Measurements from ENCODE around the gene DSE. TPM values are rescaled to one million over a fixed set of nuclear protein-coding genes. Genes with fewer than 3 reads are reported as not detected.

Gene DSE
- total RNA-seq, 1 experiment from 2014 or later, result 38.5 TPM

DNA sequence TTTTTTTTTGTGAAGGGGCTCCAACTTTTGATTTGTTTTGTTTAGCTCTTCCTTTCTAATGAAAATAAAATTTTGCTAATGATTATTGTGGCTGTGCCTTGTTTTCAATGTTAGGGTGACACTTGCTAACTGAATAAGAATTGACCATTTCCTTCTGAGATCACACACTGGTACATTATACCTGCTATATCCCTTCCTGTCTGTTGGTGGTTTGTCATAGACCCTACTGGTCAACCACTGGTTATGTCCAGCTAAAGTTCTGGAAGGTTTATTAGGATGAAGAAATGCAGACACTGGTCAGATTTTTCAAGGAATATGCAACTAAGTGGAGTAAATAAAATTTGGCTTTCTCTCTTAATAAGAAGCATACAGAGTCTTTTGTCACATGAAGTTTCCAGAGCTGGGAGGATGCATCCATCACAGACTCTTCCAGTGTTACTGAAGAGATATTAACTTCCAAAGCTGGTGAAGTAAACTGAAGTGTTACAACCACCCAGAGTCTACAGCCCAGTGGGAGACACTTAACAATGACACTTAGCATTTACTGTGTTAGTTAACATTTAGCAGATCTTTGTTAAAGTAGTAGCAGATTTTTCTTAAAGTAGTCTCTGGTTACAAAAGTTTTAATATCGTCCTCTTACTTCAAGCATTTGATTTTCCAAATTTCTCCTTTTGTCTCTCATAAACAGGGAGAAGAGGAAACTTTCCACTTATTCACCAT, 121.0 kb downstream of the DSE start:
- Histone ChIP-seq H3K27me3 (ENCODE audit: insufficient read depth, low read length) (no peaks in the 10 kb centered on the region), H3K9me3 (ENCODE audit: control insufficient read depth in 1 of 2, insufficient read depth in 1 of 2, low read depth in 1 of 2, low read length in 2 of 2) (no peaks in the 10 kb centered on the region), H3K36me3 (ENCODE audit: control insufficient read depth in 1 of 2, insufficient read depth in 2 of 2, low read length in 2 of 2) (no peaks in the 10 kb centered on the region), H3K4me3 (replicated peaks in 1 of 2; ENCODE audit: low read depth in 1 of 2, low read length in 2 of 2) (no peak overlapping the region), H2AFZ (ENCODE audit: low read depth, low read length, poor library complexity, severe bottlenecking) (no peak overlapping the region), H3K4me1 (ENCODE audit: control insufficient read depth in 1 of 2, insufficient read depth in 2 of 2, low read length in 2 of 2) (no peaks in the 10 kb centered on the region), H3K27ac (ENCODE audit: low read depth, low read length) (no peak overlapping the region), H3K4me2 (ENCODE audit: low read length) (no peak overlapping the region), H3K79me2 (ENCODE audit: insufficient read depth, low read length) (no peaks in the 10 kb centered on the region), H3K9me2 (ENCODE audit: insufficient read depth) (no peaks in the 10 kb centered on the region), H4K20me1 (ENCODE audit: insufficient read depth) (no peaks in the 10 kb centered on the region), H3K9ac (ENCODE audit: low read length) (no peak overlapping the region)
- intact Hi-C loops (cut with micrococcal nuclease), result no loop called here
- no peak for ATAC-seq
- DNase-seq (ENCODE audit: low read depth, low spot score), result no peak
- TF ChIP-seq, protein P1, sequence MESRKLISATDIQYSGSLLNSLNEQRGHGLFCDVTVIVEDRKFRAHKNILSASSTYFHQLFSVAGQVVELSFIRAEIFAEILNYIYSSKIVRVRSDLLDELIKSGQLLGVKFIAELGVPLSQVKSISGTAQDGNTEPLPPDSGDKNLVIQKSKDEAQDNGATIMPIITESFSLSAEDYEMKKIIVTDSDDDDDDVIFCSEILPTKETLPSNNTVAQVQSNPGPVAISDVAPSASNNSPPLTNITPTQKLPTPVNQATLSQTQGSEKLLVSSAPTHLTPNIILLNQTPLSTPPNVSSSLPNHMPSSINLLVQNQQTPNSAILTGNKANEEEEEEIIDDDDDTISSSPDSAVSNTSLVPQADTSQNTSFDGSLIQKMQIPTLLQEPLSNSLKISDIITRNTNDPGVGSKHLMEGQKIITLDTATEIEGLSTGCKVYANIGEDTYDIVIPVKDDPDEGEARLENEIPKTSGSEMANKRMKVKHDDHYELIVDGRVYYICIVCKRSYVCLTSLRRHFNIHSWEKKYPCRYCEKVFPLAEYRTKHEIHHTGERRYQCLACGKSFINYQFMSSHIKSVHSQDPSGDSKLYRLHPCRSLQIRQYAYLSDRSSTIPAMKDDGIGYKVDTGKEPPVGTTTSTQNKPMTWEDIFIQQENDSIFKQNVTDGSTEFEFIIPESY (IDR thresholded peaks at IDR 0.05; ENCODE audit: extremely low read depth, insufficient replicate concordance, low read length), result no peak
- TF ChIP-seq EGR1 (IDR thresholded peaks at IDR 0.05; ENCODE audit: low read depth), result no peak
- TF ChIP-seq POLR2A (IDR thresholded peaks at IDR 0.05; ENCODE audit: borderline replicate concordance, extremely low read depth, insufficient read depth, insufficient read length), result no peak
- no peak for TF ChIP-seq EZH2phosphoT487 (IDR thresholded peaks at IDR 0.05; ENCODE audit: borderline replicate concordance)
- no peak for TF ChIP-seq CEBPB (IDR thresholded peaks at IDR 0.05; ENCODE audit: low read depth)
- TF ChIP-seq RAD21 (IDR thresholded peaks at IDR 0.05; ENCODE audit: low read depth), result no peak
- no peak for TF ChIP-seq JUND (IDR thresholded peaks at IDR 0.05)
- no peak for TF ChIP-seq ZNF274 (IDR thresholded peaks at IDR 0.05; ENCODE audit: low read depth, low read length)
- no peak for TF ChIP-seq ELF1 (IDR thresholded peaks at IDR 0.05; ENCODE audit: borderline replicate concordance, low read depth)
- TF ChIP-seq ZFX (IDR thresholded peaks at IDR 0.05), result no peak
- TF ChIP-seq SP1 (IDR thresholded peaks at IDR 0.05; ENCODE audit: low read depth), result no peak
- TF ChIP-seq, protein P2, sequence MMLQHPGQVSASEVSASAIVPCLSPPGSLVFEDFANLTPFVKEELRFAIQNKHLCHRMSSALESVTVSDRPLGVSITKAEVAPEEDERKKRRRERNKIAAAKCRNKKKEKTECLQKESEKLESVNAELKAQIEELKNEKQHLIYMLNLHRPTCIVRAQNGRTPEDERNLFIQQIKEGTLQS (IDR thresholded peaks at IDR 0.05), result no peak
- no peak for TF ChIP-seq CBX3 (IDR thresholded peaks at IDR 0.05; ENCODE audit: low read depth)
- TF ChIP-seq, protein P3, sequence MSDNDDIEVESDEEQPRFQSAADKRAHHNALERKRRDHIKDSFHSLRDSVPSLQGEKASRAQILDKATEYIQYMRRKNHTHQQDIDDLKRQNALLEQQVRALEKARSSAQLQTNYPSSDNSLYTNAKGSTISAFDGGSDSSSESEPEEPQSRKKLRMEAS (IDR thresholded peaks at IDR 0.05), result no peak
- no peak for TF ChIP-seq POLR2AphosphoS5 (IDR thresholded peaks at IDR 0.05; ENCODE audit: low read depth, low read length)
- RAD21 ChIA-PET (ENCODE audit: low non-redundant PET in 1 of 2, low total read pairs in 2 of 2, uncharacterized antibody in 2 of 2, unreplicated experiment in 2 of 2), result no interaction called here
- no TSS peak for BruUV-seq (replicated peaks)
- CTCF ChIA-PET, result no interaction called here
- POLR2A ChIA-PET, result no interaction called here
